Activated gamma-delta T cell treated with Interleukin-2 at 50 U/mL for 16 hours (primary cell): Measurements from ENCODE around the gene TRPM8.
"Not testable (repeated sequence)": the region's sequence is repeated elsewhere in the genome, so short reads cannot be mapped to it uniquely, and the experiment has no call there.

ENCODE experiments used
- DNase-seq: peaks from one replicate; pipeline ENCODE4 v3.0.0-alpha.2; 2020

The TRPM8 gene

GRCh38 chr2:233917116-233917515 is at the start of gene TRPM8:
TRPM8 (plus strand) TSS chr2:233917373; CDS start chr2:233926538, 9,165 bp downstream.
- DNase-seq = no peak

GRCh38 chr2:233867993-233868532 is 49.1 kb upstream of the TRPM8 start, which contains the start of gene MSL3B:
MSL3B (minus strand) TSS chr2:233868386.
- DNase-seq = peak; percentile 50

- DNase-seq = no peak
Measured at GRCh38 chr2:233871432-233871831, 45.7 kb upstream of the TRPM8 start.

GRCh38 chr2:233872125-233872524 is 45.0 kb upstream of the TRPM8 start:
- not testable (repeated sequence) for DNase-seq

GRCh38 chr2:233882353-233882752 is 34.8 kb upstream of the TRPM8 start:
- no peak for DNase-seq

- no peak for DNase-seq
Measured at GRCh38 chr2:233892793-233893192, 24.4 kb upstream of the TRPM8 start.

- not testable (repeated sequence) for DNase-seq
Measured at GRCh38 chr2:233896253-233896652, 20.9 kb upstream of the TRPM8 start.

GRCh38 chr2:233901367-233901766 is 15.8 kb upstream of the TRPM8 start:
- no peak for DNase-seq

- DNase-seq = no peak
Measured at GRCh38 chr2:233901884-233902283, 15.3 kb upstream of the TRPM8 start.

- no peak for DNase-seq
Measured at GRCh38 chr2:233905945-233906344, 11.2 kb upstream of the TRPM8 start.

GRCh38 chr2:233907627-233908026 is 9.5 kb upstream of the TRPM8 start:
- DNase-seq = no peak

GRCh38 chr2:233912691-233913423 is 4.3 kb upstream of the TRPM8 start:
- DNase-seq = peak; percentile 9

GRCh38 chr2:233915128-233915527 is 2.0 kb upstream of the TRPM8 start:
- DNase-seq = no peak

GRCh38 chr2:233919319-233919718 is 2.1 kb downstream of the TRPM8 start:
- no peak for DNase-seq

GRCh38 chr2:233919938-233920337 is 2.8 kb downstream of the TRPM8 start:
- no peak for DNase-seq

GRCh38 chr2:233922471-233922870 is 5.3 kb downstream of the TRPM8 start:
- DNase-seq = no peak

- no peak for DNase-seq
Measured at GRCh38 chr2:233925402-233925801, 8.2 kb downstream of the TRPM8 start.

GRCh38 chr2:233926806-233927205 is 9.6 kb downstream of the TRPM8 start:
- no peak for DNase-seq

GRCh38 chr2:233928594-233929351 is 11.6 kb downstream of the TRPM8 start:
- DNase-seq = no peak

GRCh38 chr2:233929352-233930022 is 12.3 kb downstream of the TRPM8 start:
- DNase-seq = no peak

- no peak for DNase-seq
Measured at GRCh38 chr2:233934524-233934923, 17.4 kb downstream of the TRPM8 start.

- DNase-seq = no peak
Measured at GRCh38 chr2:233935426-233935825, 18.3 kb downstream of the TRPM8 start.

GRCh38 chr2:233936089-233936488 is 18.9 kb downstream of the TRPM8 start:
- no peak for DNase-seq
